Naive thymus-derived CD4-positive, alpha-beta T cell (primary cell): ENCODE measurements around the gene GPLD1. TPM values are rescaled to one million over a fixed set of nuclear protein-coding genes. Genes with fewer than 3 reads are reported as not detected.

Experiments used
- ATAC-seq: fragments of 150-1000 bp; cut with Tn5 transposase; 2 replicates; pipeline ENCODE4 v1.10.0; 2021; ENCODE audit warnings: mild to moderate bottlenecking, moderate library complexity
- CTCF ChIA-PET: fragments of 350-600 bp; sonication (Branson Sonifier 250); formaldehyde crosslinking; loops from one replicate; lab custom pipeline; 2021; ENCODE audit warnings: antibody characterized with exemption; lab: Charles Lee
- POLR2A ChIA-PET: fragments of 350-600 bp; sonication (Branson Sonifier 250); formaldehyde crosslinking; loops from one replicate; lab custom pipeline; 2021; ENCODE audit warnings: antibody characterized with exemption, inconsistent platforms; lab: Charles Lee
- DNase-seq, 9 donors: peaks; one replicate each; pipeline versions ENCODE4 v3.0.0 to v3.0.0-alpha.2; 2020 to 2022; ENCODE audit warnings: mixed read lengths in 1 of 9
- H3K27ac ChIP-seq: one replicate; pipeline ENCODE4 v1.7.0; 2013; ENCODE audit warnings: mild to moderate bottlenecking, low read depth, low read length, moderate library complexity
- H3K27me3 ChIP-seq, 2 donors: one replicate each; pipeline ENCODE4 v1.7.0; 2013; ENCODE audit warnings: low read length in 2 of 2, mild to moderate bottlenecking in 2 of 2, moderate library complexity in 2 of 2; ENCODE audit not compliant: control insufficient read depth in 2 of 2, insufficient read depth in 2 of 2
- H3K36me3 ChIP-seq, 3 experiments: 1 replicate in 2 of 3; 2 replicates in 1 of 3; pipeline ENCODE4 v1.7.0; 2013; ENCODE audit warnings: low read length in 3 of 3, mild to moderate bottlenecking in 3 of 3, moderate library complexity in 1 of 3; ENCODE audit not compliant: insufficient read depth in 3 of 3, control insufficient read depth in 2 of 3
- H3K4me1 ChIP-seq, 2 donors: one replicate each; pipeline ENCODE4 v1.7.0; 2013; ENCODE audit warnings: low read length in 2 of 2, mild to moderate bottlenecking in 2 of 2, moderate library complexity in 1 of 2; ENCODE audit not compliant: control insufficient read depth in 2 of 2, insufficient read depth in 2 of 2
- H3K4me3 ChIP-seq: 2 replicates; pipeline ENCODE4 v1.7.0; 2013; ENCODE audit warnings: mild to moderate bottlenecking, low read length
- H3K9me3 ChIP-seq, 3 experiments: 1 replicate in 2 of 3; 2 replicates in 1 of 3; pipeline ENCODE4 v1.7.0; 2013; ENCODE audit warnings: low read length in 3 of 3; ENCODE audit not compliant: control insufficient read depth in 2 of 3
- H3K27ac Mint-ChIP-seq, 9 donors: one replicate each; pipeline ENCODE4 v1.8.0; 2020 to 2022; ENCODE audit warnings: mixed read lengths in 9 of 9, mild to moderate bottlenecking in 8 of 9, moderate library complexity in 5 of 9, inconsistent platforms in 2 of 9
- H3K27me3 Mint-ChIP-seq, 5 donors: one replicate each; pipeline ENCODE4 v1.8.0; 2021 to 2022; ENCODE audit warnings: mixed read lengths in 5 of 5, mild to moderate bottlenecking in 1 of 5
- H3K36me3 Mint-ChIP-seq, 5 donors: one replicate each; pipeline ENCODE4 v1.8.0; 2020 to 2022; ENCODE audit warnings: mixed read lengths in 5 of 5, mild to moderate bottlenecking in 3 of 5, inconsistent platforms in 1 of 5
- H3K4me1 Mint-ChIP-seq, 7 donors: one replicate each; pipeline ENCODE4 v1.8.0; 2020 to 2022; ENCODE audit warnings: mixed read lengths in 7 of 7, mild to moderate bottlenecking in 3 of 7, inconsistent platforms in 1 of 7
- H3K4me3 Mint-ChIP-seq, 10 donors: one replicate each; pipeline ENCODE4 v1.8.0; 2020 to 2022; ENCODE audit warnings: mild to moderate bottlenecking in 10 of 10, mixed read lengths in 10 of 10, moderate library complexity in 6 of 10, inconsistent platforms in 2 of 10
- H3K9me3 Mint-ChIP-seq, 11 donors: one replicate each; pipeline ENCODE4 v1.8.0; 2020 to 2022; ENCODE audit warnings: mixed read lengths in 11 of 11, mild to moderate bottlenecking in 4 of 11, inconsistent platforms in 1 of 11, moderate library complexity in 1 of 11
- intact Hi-C, 2 donors: fragments of 100-400 bp; cut with micrococcal nuclease; formaldehyde crosslinking; loops; one replicate each; pipeline ENCODE4 v1.15.1; 2023
- polyA plus RNA-seq, 2 donors: library from polyadenylated mRNA; unstranded; fragments of 300-500 nt; fragmentation: Illumina TruSeq; gene quantifications; one replicate each; pipeline ENCODE4 v1.2.3, GENCODE V29; 2021
- total RNA-seq, 6 experiments: library from RNA in 5 of 6; stranded (reverse) in 5 of 6; gene quantifications; 1 replicate in 5 of 6; 2 replicates in 1 of 6; pipeline ENCODE4 v1.2.3 and lab custom pipeline; 2021 to 2026

The GPLD1 gene
- total and polyA plus RNA-seq, 7 experiments from 2014 or later: 0.44 to 1.7 (median 0.94) TPM

GRCh38 chr6:24494821-24495795 is 5.7 kb upstream of the GPLD1 start, which contains the start of gene ALDH5A1:
ALDH5A1 (plus strand) TSS chr6:24494969; CDS start chr6:24494997, 28 bp downstream.
- H3K9me3 ChIP-seq: no peaks in the 10 kb centered on the region
- POLR2A ChIA-PET: interaction anchor here (1.2 to 2.1 kb wide), 8 partner anchors 15 to 229 kb away, joined by 3 to 6 read pairs (median 4); partner anchors contain the start of genes ACOT13, KIAA0319 and TDP2
- H3K4me3 ChIP-seq: peak within 1 kb of the TSS; percentile 74
- H3K36me3 ChIP-seq: peaks cover 0 to 6% (median 0%) of the 10 kb centered on the region in 3 experiments
- peaks cover 13 to 50% (median 31%) of the 10 kb centered on the region in 7 donors for H3K4me1 Mint-ChIP-seq
- DNase-seq (peak; percentile 63 to 86 (median 84)), ATAC-seq (peak; percentile 89)
- peaks cover 12 to 15% of the 10 kb centered on the region in 2 donors for H3K4me1 ChIP-seq
- H3K27ac ChIP-seq: peak within 1 kb of the TSS; percentile 63
- intact Hi-C loops: loop anchor here in 1 of 2 donors (1.0 to 10.0 kb wide), 9 partner anchors 26 to 520 kb away; partner anchors contain the start of genes KIAA0319 and TDP2
- peak within 1 kb of the TSS; percentile 84 to 91 (median 88) for H3K4me3 Mint-ChIP-seq
- H3K27ac Mint-ChIP-seq: peak within 1 kb of the TSS; percentile 30 to 88 (median 74)
- H3K36me3 Mint-ChIP-seq: peaks cover 0 to 18% (median 17%) of the 10 kb centered on the region in 5 donors
- H3K27me3 Mint-ChIP-seq: peaks cover 0 to 2% (median 0%) of the 10 kb centered on the region in 5 donors
- no peaks in the 10 kb centered on the region for H3K27me3 ChIP-seq
- peaks cover 0 to 9% (median 0%) of the 10 kb centered on the region in 11 donors for H3K9me3 Mint-ChIP-seq
- CTCF ChIA-PET: interaction anchor here (0.6 to 2.7 kb wide), 8 partner anchors 26 to 574 kb away, joined by 3 to 14 read pairs (median 4); no protein-coding TSS in a partner anchor

GRCh38 chr6:24493945-24494820 is 4.8 kb upstream of the GPLD1 start:
- H3K9me3 Mint-ChIP-seq: peaks cover 0 to 9% (median 0%) of the 10 kb centered on the region in 11 donors
- H3K4me3 Mint-ChIP-seq: peak overlapping the region; percentile 84 to 91 (median 88)
- DNase-seq (peak in 2 of 9 donors; percentile 8 to 14), ATAC-seq (no peak)
- H3K4me1 ChIP-seq: peaks cover 12 to 15% of the 10 kb centered on the region in 2 donors
- H3K4me1 Mint-ChIP-seq: peaks cover 13 to 46% (median 31%) of the 10 kb centered on the region in 7 donors
- peaks cover 0 to 6% (median 0%) of the 10 kb centered on the region in 3 experiments for H3K36me3 ChIP-seq
- intact Hi-C loops: loop anchor here in 1 of 2 donors (1.0 to 10.0 kb wide), 4 partner anchors 63 to 521 kb away; partner anchors contain the start of gene TDP2
- peaks cover 0 to 2% (median 0%) of the 10 kb centered on the region in 5 donors for H3K27me3 Mint-ChIP-seq
- POLR2A ChIA-PET: interaction anchor here (0.6 to 1.6 kb wide), 6 partner anchors 15 to 1531 kb away, joined by 3 to 6 read pairs (median 4); partner anchors contain the start of gene KIAA0319
- peak overlapping the region; percentile 63 for H3K27ac ChIP-seq
- H3K9me3 ChIP-seq: no peaks in the 10 kb centered on the region
- peaks cover 0 to 18% (median 17%) of the 10 kb centered on the region in 5 donors for H3K36me3 Mint-ChIP-seq
- H3K27me3 ChIP-seq: no peaks in the 10 kb centered on the region
- H3K4me3 ChIP-seq: peak overlapping the region; percentile 74
- H3K27ac Mint-ChIP-seq: peak overlapping the region in 8 of 9 donors; percentile 36 to 80 (median 73)
- CTCF ChIA-PET: interaction anchor here (0.6 to 2.7 kb wide), 6 partner anchors 27 to 575 kb away, joined by 3 to 14 read pairs (median 4); no protein-coding TSS in a partner anchor

GRCh38 chr6:24492475-24492874 is 3.1 kb upstream of the GPLD1 start:
- Mint-ChIP-seq H3K9me3 (peaks cover 0 to 9% (median 0%) of the 10 kb centered on the region in 11 donors), H3K36me3 (peaks cover 0 to 18% (median 14%) of the 10 kb centered on the region in 5 donors), H3K4me1 (peaks cover 13 to 39% (median 26%) of the 10 kb centered on the region in 7 donors), H3K27ac (peak overlapping the region in 2 of 9 donors; percentile 6 to 62), H3K27me3 (peaks cover 0 to 2% (median 0%) of the 10 kb centered on the region in 5 donors), H3K4me3 (peak overlapping the region in 2 of 10 donors; percentile 41 to 69)
- H3K27me3 ChIP-seq: no peaks in the 10 kb centered on the region
- H3K4me3 ChIP-seq: no peak overlapping the region
- DNase-seq (no peak), ATAC-seq (no peak)
- no peak overlapping the region for H3K27ac ChIP-seq
- CTCF ChIA-PET: interaction anchor here (0.6 to 1.0 kb wide), 2 partner anchors 29 to 308 kb away, joined by 3 read pairs; no protein-coding TSS in a partner anchor
- no peaks in the 10 kb centered on the region for H3K9me3 ChIP-seq
- intact Hi-C loops: loop anchor here in 1 of 2 donors (10.0 kb wide), 1 partner anchor 522 kb away; no protein-coding TSS in a partner anchor
- H3K4me1 ChIP-seq: peaks cover 12 to 15% of the 10 kb centered on the region in 2 donors
- peaks cover 0 to 6% (median 0%) of the 10 kb centered on the region in 3 experiments for H3K36me3 ChIP-seq
- POLR2A ChIA-PET: no interaction called here

- H3K9me3 Mint-ChIP-seq: no peaks in the 10 kb centered on the region
- ATAC-seq (no peak), DNase-seq (no peak)
- Histone ChIP-seq H3K36me3 (no peaks in the 10 kb centered on the region), H3K4me1 (peaks cover 12 to 15% of the 10 kb centered on the region in 2 donors), H3K9me3 (no peaks in the 10 kb centered on the region), H3K4me3 (no peak overlapping the region), H3K27me3 (no peaks in the 10 kb centered on the region), H3K27ac (no peak overlapping the region)
- no peak overlapping the region for H3K27ac Mint-ChIP-seq
- intact Hi-C loops: loop anchor here in 1 of 2 donors (10.0 kb wide), 1 partner anchor 524 kb away; no protein-coding TSS in a partner anchor
- H3K27me3 Mint-ChIP-seq: peaks cover 0 to 2% (median 0%) of the 10 kb centered on the region in 5 donors
- H3K4me3 Mint-ChIP-seq: peak overlapping the region in 1 of 10 donors; percentile 51
- peaks cover 10 to 25% (median 16%) of the 10 kb centered on the region in 7 donors for H3K4me1 Mint-ChIP-seq
- POLR2A ChIA-PET: no interaction called here
- H3K36me3 Mint-ChIP-seq: peaks cover 0 to 3% (median under 1%) of the 10 kb centered on the region in 5 donors
- CTCF ChIA-PET: no interaction called here
Observed at GRCh38 chr6:24490948-24491347, 1.6 kb upstream of the GPLD1 start.

GRCh38 chr6:24489881-24490280 is 503 bp upstream of the GPLD1 start:
- ChIA-PET POLR2A (no interaction called here), CTCF (no interaction called here)
- Histone ChIP-seq H3K27ac (no peak overlapping the region), H3K4me3 (no peak overlapping the region), H3K9me3 (no peaks in the 10 kb centered on the region), H3K27me3 (no peaks in the 10 kb centered on the region), H3K36me3 (no peaks in the 10 kb centered on the region), H3K4me1 (peaks cover 9 to 10% of the 10 kb centered on the region in 2 donors)
- no peak for DNase-seq
- Mint-ChIP-seq H3K36me3 (peaks cover 0 to 2% (median 0%) of the 10 kb centered on the region in 5 donors), H3K27me3 (no peaks in the 10 kb centered on the region), H3K4me3 (no peak overlapping the region), H3K9me3 (no peaks in the 10 kb centered on the region), H3K27ac (no peak overlapping the region), H3K4me1 (peaks cover 10 to 19% (median 12%) of the 10 kb centered on the region in 7 donors)
- no peak for ATAC-seq
- intact Hi-C loops: loop anchor here in 1 of 2 donors (10.0 kb wide), 1 partner anchor 525 kb away; no protein-coding TSS in a partner anchor
